Activated T-cell treated with anti-CD3 and anti-CD28 coated beads, Interleukin-2, amount 50 U/mL, for 24 hours (primary cell): ENCODE results near the gene FN3K.
A peak's percentile ranks its signal among the peaks of the same experiment; 100 is the strongest.
"Not testable (repeated sequence)": the region's sequence is repeated elsewhere in the genome, so short reads cannot be mapped to it uniquely, and the experiment has no call there.

Experiments used
- DNase-seq: peaks from one replicate; pipeline ENCODE4 v3.0.0-alpha.2; 2020
- H3K27ac Mint-ChIP-seq: 2 replicates; pipeline ENCODE4 v1.8.0; 2020; ENCODE audit warnings: mild to moderate bottlenecking, mixed read lengths
- H3K27me3 Mint-ChIP-seq: 2 replicates; pipeline ENCODE4 v1.8.0; 2020; ENCODE audit warnings: mixed read lengths
- H3K36me3 Mint-ChIP-seq: 2 replicates; pipeline ENCODE4 v1.8.0; 2020; ENCODE audit warnings: low read depth, mixed read lengths
- H3K4me1 Mint-ChIP-seq: 2 replicates; pipeline ENCODE4 v1.8.0; 2020; ENCODE audit warnings: low read depth, mixed read lengths
- H3K4me3 Mint-ChIP-seq: 2 replicates; pipeline ENCODE4 v1.8.0; 2020; ENCODE audit warnings: mild to moderate bottlenecking, moderate library complexity, mixed read lengths
- H3K9me3 Mint-ChIP-seq: 2 replicates; pipeline ENCODE4 v1.8.0; 2020; ENCODE audit warnings: mixed read lengths

FN3K gene

DNA sequence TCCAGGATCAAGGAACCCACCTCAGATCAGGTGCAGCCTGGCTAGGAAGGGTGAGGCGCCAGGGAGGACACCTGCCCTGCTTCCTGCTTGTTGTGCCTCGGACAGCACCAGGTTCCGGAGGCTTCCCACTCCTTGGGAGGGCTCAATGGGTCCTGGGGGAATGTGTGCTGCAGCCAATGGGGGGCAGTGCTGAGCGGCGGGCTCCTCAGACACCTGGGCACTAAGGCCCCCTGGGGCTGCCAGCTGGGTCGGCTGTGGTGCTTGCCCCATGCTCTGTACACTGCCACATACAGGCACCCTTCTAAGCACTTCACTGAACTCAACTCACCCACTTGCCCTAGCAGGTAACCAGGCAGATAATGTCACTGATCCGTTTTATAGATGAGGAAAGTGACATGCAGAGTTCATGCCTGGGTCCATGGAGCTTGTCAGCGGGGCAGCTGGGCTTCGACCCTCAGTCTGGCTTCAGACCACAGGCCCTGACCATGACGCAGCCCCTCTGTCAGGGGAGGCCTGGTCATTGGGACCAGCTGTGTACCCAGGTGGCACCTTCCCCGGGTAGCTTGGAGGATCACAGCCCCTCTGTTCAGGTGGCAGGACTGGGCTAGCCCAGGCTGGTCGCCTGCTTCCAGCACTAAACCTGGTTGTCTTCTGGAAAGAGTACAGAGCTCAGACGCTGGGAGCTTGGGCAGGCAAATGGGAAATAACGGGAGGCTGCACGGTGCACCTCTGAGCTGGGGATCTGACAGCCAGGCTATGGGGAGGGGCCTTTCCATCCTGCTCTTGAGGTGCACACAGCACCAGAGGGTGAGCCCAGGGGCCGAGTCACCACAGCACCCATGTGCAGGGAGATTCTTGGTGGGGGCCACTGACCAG is 8.2 kb downstream of the FN3K start:
- no peaks in the 10 kb centered on the region for H3K4me1 Mint-ChIP-seq
- H3K27me3 Mint-ChIP-seq, result no peaks in the 10 kb centered on the region
- H3K36me3 Mint-ChIP-seq, result peaks cover 23% of the 10 kb centered on the region

DNA sequence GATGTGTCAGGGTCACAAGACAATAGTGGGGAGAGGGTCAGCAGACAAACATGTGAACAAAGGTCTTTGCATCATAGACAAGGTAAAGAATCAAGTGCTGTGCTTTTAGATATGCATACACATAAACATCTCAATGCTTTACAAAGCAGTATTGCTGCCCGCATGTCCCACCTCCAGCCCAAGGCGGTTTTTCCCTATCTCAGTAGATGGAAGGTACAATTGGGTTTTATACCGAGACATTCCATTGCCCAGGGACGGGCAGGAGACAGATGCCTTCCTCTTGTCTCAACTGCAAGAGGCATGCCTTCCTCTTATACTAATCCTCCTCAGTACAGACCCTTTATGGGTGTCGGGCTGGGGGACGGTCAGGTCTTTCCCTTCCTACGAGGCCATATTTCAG is 9.3 kb downstream of the FN3K start:
- not testable (repeated sequence) for H3K27ac Mint-ChIP-seq, H3K4me1 Mint-ChIP-seq, H3K27me3 Mint-ChIP-seq, DNase-seq, H3K4me3 Mint-ChIP-seq
- H3K36me3 Mint-ChIP-seq, result peaks cover 22% of the 10 kb centered on the region
- H3K9me3 Mint-ChIP-seq, result peaks cover 20% of the 10 kb centered on the region

More for the DNA sequence above, 8.2 kb downstream of the FN3K start:
- Mint-ChIP-seq H3K27ac (no peak overlapping the region), H3K9me3 (peaks cover 20% of the 10 kb centered on the region), H3K4me3 (no peak overlapping the region)
- DNase-seq, result no peak

DNA sequence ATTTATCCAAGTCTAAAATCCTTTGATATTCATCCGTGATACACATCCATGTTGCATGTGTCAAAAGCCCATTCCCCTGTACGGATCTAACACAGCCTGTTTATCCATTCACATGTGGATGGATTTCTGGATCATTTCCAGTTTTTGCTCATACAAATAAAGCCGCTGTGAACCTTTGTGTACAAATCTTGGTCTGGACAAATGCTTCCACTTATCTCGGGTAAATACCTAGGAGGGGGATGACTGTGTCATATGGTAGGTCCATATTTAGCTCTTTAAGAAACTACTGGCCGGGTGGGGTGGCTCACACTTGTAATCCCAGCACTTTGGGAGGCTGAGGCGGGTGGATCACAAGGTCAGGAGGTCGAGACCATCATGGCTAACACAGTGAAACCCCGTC is 10.1 kb downstream of the FN3K start:
- Mint-ChIP-seq H3K27me3 (no peaks in the 10 kb centered on the region), H3K9me3 (peaks cover 16% of the 10 kb centered on the region), H3K4me3 (no peak overlapping the region), H3K36me3 (peaks cover 15% of the 10 kb centered on the region), H3K27ac (no peak overlapping the region), H3K4me1 (no peaks in the 10 kb centered on the region)
- DNase-seq, result no peak

DNA sequence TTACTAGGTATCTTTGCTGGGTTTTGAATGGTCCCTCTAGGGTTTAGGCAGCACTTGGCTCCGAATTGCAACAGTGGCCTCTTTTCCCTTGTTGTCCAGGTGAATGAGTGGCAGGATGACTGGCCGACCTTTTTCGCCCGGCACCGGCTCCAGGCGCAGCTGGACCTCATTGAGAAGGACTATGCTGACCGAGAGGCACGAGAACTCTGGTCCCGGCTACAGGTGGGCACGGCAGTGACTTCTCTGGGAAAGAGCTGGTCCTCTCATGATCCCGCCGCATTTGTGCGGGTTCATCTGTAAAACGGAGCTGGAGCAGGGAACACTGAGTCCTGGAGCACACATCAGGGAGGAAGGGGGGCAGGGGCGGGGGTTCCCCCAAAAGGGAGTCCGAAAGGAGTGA is 13.3 kb downstream of the FN3K start:
- no peak overlapping the region for H3K27ac Mint-ChIP-seq
- H3K4me3 Mint-ChIP-seq, result no peak overlapping the region
- no peak for DNase-seq
- H3K27me3 Mint-ChIP-seq, result no peaks in the 10 kb centered on the region
- H3K4me1 Mint-ChIP-seq, result peaks cover 11% of the 10 kb centered on the region
- H3K36me3 Mint-ChIP-seq, result peaks cover 7% of the 10 kb centered on the region
- peaks cover 6% of the 10 kb centered on the region for H3K9me3 Mint-ChIP-seq

DNA sequence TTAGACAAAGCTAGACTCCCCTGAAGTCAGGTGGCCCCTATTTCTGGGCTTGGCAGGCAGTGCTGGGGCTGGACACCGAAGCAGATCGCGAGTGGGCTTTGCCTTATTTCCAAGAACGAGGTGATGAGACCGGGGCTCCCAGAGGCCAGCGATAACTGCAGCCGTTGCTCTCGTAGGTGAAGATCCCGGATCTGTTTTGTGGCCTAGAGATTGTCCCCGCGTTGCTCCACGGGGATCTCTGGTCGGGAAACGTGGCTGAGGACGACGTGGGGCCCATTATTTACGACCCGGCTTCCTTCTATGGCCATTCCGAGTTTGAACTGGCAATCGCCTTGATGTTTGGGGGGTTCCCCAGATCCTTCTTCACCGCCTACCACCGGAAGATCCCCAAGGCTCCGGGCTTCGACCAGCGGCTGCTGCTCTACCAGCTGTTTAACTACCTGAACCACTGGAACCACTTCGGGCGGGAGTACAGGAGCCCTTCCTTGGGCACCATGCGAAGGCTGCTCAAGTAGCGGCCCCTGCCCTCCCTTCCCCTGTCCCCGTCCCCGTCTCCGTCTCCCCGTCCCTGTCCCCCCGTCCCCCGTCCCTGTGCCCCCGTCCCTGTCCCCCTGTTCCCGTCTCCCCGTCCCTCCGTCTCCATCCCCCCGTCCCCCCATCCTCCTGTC is 15.0 kb downstream of the FN3K start:
- Mint-ChIP-seq H3K27me3 (no peaks in the 10 kb centered on the region), H3K36me3 (peaks cover 19% of the 10 kb centered on the region), H3K4me1 (peaks cover 24% of the 10 kb centered on the region), H3K9me3 (peaks cover 6% of the 10 kb centered on the region), H3K4me3 (peak overlapping the region; percentile 11), H3K27ac (no peak overlapping the region)
- peak; percentile 42 for DNase-seq

DNA sequence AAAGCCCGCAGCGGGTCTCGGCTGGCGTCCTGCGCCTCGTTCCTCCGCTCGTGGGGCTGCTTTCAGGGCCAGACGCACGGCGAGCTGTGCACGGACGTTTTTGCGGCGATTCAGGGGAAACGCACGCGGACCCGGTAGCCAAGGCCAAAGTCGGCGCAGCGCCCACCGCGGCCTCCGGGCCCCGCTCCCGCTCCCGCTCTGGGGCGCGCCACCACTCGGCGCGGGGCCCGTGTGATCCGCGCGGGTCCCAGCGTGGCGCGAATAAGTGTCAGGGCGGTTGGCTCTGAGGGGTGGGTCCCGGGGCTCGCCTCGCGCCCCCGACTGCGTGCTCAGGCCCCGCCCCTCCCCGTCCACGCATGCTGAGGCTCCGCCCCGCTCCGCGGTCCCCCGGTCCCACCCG is 15.8 kb downstream of the FN3K start:
- no peak for DNase-seq
- Mint-ChIP-seq H3K36me3 (peaks cover 26% of the 10 kb centered on the region), H3K4me1 (peaks cover 24% of the 10 kb centered on the region), H3K9me3 (peaks cover 4% of the 10 kb centered on the region), H3K27ac (no peak overlapping the region), H3K4me3 (peak overlapping the region; percentile 39), H3K27me3 (no peaks in the 10 kb centered on the region)

DNA sequence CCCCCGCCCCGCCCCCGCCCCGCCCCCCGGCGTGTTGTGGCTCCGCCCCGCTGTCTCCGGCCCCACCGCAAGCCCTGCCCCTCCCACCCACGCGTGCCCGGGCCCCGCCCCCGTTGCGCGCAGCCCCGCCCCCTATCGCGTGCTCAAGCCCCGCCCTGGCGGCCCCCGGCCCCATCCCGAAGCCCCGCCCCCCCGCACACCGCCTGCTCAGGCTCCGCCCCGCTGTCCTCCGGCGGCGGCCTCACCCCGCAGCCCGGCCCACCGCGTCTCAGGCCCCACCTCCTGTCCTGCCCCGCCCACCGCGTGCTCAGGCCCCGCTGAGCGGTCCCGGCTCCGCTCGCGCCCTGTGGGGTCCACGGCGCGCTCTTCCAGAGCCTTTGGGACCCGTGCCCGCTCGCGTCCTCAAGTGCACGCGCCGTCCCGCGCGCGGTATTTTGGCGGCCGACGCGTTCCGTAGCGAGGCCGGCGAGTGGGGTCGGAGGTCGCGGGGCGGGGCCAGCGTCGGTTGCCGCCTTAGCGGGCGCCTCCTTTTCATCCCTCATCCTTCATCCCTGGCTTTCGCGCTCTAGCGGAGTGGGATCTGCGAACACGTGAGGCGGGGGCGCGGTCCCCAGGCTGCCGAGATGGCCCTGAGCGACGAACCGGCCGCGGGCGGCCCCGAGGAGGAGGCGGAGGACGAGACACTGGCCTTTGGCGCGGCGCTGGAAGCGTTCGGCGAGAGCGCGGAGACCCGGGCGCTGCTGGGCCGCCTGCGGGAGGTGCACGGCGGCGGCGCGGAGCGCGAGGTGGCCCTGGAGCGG is 16.4 kb downstream of the FN3K start, which contains the start of gene TBCD:
TSS of gene TBCD (plus strand) at position 495 of the 800 bp plus-strand sequence. CDS start at position 624, 129 bp downstream.
- Mint-ChIP-seq H3K4me3 (peak within 1 kb of the TSS; percentile 89), H3K27ac (peak within 1 kb of the TSS; percentile 87)
- DNase-seq, result peak; percentile 94

DNA sequence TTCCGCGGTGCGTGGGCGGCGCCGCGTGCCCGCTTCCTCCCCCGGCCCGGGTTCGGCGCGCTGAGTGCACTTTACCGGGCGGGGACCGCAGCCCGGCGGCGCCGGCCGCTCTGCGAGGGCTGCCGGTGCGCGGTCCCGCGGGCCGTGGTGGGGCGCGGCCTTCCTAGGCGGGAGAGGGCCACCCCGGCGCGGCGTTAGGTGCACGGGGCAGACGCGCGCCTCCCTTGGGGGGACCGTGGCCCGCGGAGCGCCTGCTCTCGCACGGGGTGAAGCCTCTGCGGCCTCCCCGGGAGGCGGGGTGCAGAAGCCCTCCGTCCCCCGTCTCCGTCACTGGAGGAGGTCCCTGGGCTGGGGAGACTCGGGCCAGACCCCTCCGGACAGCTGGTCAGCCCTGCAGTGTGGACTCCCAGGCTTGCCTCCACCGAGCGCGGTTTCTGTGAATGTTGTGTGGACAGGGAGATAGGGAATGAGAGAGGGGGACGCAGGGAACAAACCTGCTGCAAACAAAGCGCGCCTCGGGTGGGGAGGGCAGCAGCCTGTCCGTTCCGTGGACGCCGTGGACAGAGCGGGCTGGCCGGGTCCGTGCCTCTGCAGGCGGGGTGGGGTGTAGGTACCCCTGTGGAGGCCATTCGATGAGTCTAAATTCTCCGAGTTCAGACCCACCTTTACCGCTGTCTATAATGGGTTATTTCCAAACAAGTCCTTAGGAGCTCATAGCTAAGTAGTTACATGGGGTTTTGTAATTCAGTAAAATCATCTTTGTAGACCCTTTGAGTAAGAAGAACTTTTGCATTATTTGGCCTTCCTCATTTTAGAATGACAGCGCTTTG is 17.2 kb downstream of the FN3K start:
- H3K9me3 Mint-ChIP-seq, result no peaks in the 10 kb centered on the region
- H3K4me1 Mint-ChIP-seq, result peaks cover 24% of the 10 kb centered on the region
- DNase-seq, result no peak
- H3K27me3 Mint-ChIP-seq, result no peaks in the 10 kb centered on the region
- H3K36me3 Mint-ChIP-seq, result peaks cover 40% of the 10 kb centered on the region
- peak overlapping the region; percentile 89 for H3K4me3 Mint-ChIP-seq
- peak overlapping the region; percentile 71 for H3K27ac Mint-ChIP-seq

More for the DNA sequence above, 16.4 kb downstream of the FN3K start, which contains the start of gene TBCD:
- Mint-ChIP-seq H3K4me1 (peaks cover 24% of the 10 kb centered on the region), H3K27me3 (no peaks in the 10 kb centered on the region), H3K36me3 (peaks cover 32% of the 10 kb centered on the region), H3K9me3 (peaks cover 2% of the 10 kb centered on the region)

DNA sequence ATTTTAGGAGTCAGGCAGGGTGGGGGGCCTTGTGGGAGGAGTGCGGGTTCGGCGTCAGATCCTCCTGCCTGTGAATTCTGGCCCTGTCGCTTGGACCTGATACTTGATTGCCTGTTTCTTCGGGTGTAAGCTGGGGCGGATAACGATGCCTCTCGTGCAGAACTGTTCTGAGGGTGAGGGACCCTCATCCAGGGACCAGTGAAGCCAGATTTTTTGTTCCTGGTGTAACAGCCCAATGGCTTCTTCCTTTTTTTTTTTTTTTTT is 17.7 kb downstream of the FN3K start:
- Mint-ChIP-seq H3K36me3 (peaks cover 44% of the 10 kb centered on the region), H3K27ac (peak overlapping the region; percentile 71), H3K9me3 (no peaks in the 10 kb centered on the region), H3K4me1 (peaks cover 24% of the 10 kb centered on the region), H3K27me3 (no peaks in the 10 kb centered on the region), H3K4me3 (peak overlapping the region; percentile 89)
- no peak for DNase-seq

DNA sequence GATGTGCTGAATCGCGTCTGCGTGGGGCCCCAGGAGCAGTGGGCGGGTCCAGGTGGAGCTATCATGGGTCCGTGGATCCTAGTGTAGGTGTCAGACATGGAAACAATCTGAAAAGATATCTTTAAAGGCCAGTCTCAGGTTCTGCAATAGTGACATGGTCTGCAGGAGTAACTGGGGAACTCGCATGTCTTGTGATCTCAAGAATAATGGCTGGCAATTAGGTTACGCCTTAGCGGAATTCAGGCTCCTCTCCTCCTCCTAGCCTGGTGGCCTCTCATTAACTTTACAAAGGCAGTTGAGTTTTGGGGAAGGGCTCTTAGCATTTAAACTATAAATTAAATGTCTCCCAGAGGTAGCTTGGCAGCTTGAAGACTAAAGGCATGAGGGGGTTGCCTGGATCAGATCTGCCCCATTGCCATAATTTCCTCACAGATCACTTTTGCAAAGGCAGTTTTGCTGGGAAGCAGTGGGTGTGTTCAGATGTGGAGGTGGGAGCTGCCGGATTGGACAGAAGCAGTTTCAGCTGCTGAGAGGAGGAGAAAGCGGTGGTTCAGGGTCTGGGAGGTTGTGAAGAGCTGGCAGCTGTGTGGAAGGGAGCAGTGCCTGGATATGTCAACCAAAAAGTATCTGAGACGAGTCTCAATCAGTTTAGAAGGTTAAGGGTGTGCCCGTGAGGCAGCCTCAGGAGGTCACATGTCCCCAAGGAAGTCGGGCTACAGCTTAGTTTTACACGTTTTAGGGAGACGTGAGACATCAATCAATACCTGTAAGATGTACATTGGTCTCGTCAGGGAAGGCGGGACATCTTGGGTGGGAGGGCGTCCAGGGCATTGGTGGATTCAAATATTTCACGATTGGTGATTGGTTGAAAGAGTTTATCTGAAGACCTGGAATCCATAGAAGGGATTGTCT is 19.1 kb downstream of the FN3K start:
- Mint-ChIP-seq H3K9me3 (no peaks in the 10 kb centered on the region), H3K27ac (no peak overlapping the region), H3K4me3 (peak overlapping the region; percentile 89), H3K4me1 (peaks cover 24% of the 10 kb centered on the region), H3K36me3 (peaks cover 48% of the 10 kb centered on the region), H3K27me3 (no peaks in the 10 kb centered on the region)
- DNase-seq, result no peak

DNA sequence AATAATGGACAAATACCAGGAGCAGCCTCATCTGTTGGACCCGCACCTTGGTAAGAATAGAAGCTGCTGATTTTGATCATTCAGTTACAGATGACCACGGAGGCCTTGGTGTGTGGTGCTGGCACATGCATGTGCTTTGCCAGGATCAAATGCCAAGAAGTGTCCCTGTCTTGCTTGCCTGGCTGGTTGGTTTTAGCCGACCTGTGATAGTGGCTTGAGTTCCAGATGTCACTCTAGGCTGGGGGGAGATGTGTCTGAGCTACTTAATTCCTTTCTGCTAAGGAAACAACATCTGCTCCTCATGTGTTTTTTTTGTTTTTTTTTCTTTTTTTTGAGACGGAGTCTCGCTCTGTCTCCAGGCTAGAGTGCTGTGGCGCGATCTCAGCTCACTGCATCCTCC is 20.8 kb downstream of the FN3K start:
- Mint-ChIP-seq H3K4me3 (no peak overlapping the region), H3K27me3 (no peaks in the 10 kb centered on the region), H3K27ac (no peak overlapping the region), H3K9me3 (no peaks in the 10 kb centered on the region), H3K36me3 (peaks cover 59% of the 10 kb centered on the region), H3K4me1 (peaks cover 24% of the 10 kb centered on the region)
- no peak for DNase-seq

DNA sequence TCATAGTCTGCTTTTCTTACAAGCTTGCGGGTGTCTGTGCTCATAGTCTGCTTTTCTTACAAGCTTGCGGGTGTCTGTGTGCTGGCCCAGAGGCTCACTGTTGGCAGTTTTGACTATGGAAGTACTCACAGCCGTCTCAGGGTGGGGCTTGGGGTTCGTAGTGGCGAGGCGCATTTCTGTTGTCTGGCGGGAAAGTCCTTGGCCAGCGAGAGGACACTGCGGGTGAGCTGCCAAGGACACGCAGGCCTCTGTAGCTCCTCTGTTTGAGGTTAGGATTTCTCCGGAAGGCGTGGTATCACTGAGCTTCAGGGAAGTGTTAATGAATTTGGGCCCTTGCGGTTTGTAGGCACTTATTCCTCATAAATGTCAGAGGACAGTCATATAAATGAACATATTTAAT is 30.0 kb downstream of the FN3K start:
- no peaks in the 10 kb centered on the region for H3K27me3 Mint-ChIP-seq
- H3K4me3 Mint-ChIP-seq, result no peak overlapping the region
- DNase-seq, result no peak
- no peaks in the 10 kb centered on the region for H3K9me3 Mint-ChIP-seq
- H3K27ac Mint-ChIP-seq, result no peak overlapping the region
- peaks cover 10% of the 10 kb centered on the region for H3K4me1 Mint-ChIP-seq
- H3K36me3 Mint-ChIP-seq, result peaks cover 84% of the 10 kb centered on the region

DNA sequence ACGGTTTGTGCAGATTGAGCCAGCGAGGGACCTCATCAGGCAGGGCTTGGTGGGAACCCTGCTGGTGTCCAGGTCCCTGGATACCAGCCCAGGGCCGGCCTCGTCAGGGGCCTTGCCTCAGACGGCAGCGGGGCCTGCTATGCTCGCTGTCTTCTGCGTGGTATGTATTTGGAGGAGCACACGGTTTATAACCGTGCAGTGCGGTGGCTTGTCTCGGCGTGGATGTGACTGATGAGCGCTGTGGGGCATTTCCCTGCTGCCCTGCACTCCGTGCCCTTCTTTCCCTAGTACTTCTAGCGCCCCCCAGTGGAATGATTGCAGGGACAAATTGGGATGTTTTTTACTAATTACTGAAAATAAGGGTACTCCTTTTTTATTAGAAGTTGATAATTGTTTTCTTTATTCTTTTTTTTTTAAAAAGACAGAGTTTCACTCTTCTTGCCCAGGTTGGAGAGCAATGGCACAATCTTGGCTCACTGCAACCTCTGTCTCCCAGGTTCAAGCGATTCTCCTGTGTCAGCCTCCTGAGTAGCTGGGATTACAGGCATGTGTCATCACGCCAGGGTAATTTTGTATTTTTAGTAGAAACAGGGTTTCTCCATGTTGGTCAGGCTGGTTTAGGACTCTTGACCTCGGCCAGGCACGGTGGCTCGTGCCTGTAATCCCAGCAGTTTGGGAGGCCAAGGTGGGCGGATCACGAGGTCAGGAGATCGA is 31.8 kb downstream of the FN3K start:
- no peaks in the 10 kb centered on the region for H3K27me3 Mint-ChIP-seq
- no peak overlapping the region for H3K4me3 Mint-ChIP-seq
- DNase-seq, result no peak
- no peak overlapping the region for H3K27ac Mint-ChIP-seq
- H3K4me1 Mint-ChIP-seq, result peaks cover 8% of the 10 kb centered on the region
- H3K36me3 Mint-ChIP-seq, result peaks cover 91% of the 10 kb centered on the region
- H3K9me3 Mint-ChIP-seq, result no peaks in the 10 kb centered on the region
